Fibroblast of villous mesenchyme (primary cell): ENCODE results near the gene PCSK5. TPM values are rescaled to one million over a fixed set of nuclear protein-coding genes. Genes with fewer than 3 reads are reported as not detected.

ENCODE experiments used
- DNase-seq: peaks from one replicate; pipeline ENCODE4 v3.0.0-alpha.2; 2010; ENCODE audit warnings: low read depth
- H3K4me3 ChIP-seq: 2 replicates; pipeline ENCODE4 v1.5.1; 2011; ENCODE audit warnings: low read depth, mild to moderate bottlenecking, low read length
- CTCF ChIP-seq: IDR thresholded peaks from 2 replicates; pipeline ENCODE4 v1.5.1; 2012; ENCODE audit warnings: low read depth, mild to moderate bottlenecking, low read length; ENCODE audit not compliant: insufficient read depth
- total RNA-seq: library from RNA; depleted of rRNA; stranded (reverse); fragments of >200 nt; gene quantifications from 2 replicates; pipeline ENCODE4 v1.2.3, GENCODE V29; 2012

PCSK5 gene
- total RNA-seq, 1 donor, result 1.7 TPM

DNA sequence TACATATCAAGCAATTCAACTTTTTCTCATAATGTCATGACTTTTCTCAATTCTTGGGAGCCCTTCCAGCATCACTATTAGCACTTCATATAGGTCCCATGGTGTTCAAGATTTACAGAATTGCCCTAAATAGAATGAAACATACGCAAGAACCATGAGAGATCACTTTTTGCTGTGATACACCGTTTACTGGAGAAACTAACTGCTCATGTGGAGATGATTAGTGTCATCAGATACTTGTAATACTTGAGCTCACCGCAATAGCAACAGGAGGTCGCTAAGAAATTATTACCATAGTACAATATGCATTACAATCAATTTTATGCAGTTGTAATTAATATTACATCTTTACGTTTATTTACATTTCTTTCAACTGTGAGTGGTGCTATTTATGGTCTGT lies 4.8 kb upstream of the PCSK5 start:
- no peak for TF ChIP-seq CTCF

DNA sequence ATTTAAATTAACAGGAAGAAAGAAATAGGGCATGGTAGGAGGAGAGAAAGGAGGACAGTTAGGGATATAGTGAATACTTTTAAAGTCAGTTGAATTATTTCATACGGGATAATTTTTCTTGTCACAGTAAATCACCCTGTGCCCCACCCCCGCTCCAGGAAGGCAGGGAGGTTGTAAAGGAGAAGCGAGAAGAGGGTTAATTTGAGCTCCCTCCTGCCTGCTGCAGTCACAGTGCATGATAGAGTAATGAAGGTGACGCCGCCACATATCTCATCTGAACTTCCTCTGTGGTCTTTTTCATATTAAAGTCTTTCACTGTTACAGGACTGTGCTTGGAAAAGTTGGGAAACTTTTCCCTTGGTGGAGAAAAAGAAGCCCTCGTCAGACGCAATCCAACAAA lies 896 bp upstream of the PCSK5 start:
- H3K4me3 ChIP-seq, result peak overlapping the region; percentile 71
- no peak for DNase-seq
- TF ChIP-seq CTCF, result no peak

More for the DNA sequence above, 4.8 kb upstream of the PCSK5 start:
- no peak overlapping the region for H3K4me3 ChIP-seq
- no peak for DNase-seq

DNA sequence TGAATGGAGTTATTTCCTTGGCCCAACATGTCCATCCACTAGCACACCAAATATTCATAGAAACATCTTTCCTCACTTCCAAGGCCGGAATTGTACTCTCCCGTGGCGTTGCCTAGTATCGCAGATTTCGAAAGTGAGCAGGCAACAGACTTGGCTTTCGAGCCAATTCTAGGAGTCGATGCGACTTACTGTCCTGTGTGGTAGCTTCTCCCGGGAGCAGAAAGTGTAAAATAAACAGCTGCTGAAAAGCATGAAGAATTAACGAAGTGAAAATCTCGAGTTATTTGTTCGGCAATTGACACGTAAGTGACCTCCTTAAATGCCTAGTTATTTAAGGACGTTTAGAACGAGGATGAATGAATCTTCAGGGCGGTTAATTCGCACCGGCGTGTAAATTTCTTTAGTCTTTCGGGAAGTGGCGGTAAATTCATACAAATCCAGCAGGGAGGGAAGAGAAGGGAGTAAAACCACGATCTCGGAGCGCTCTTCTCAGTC lies 449 bp upstream of the PCSK5 start:
- TF ChIP-seq CTCF, result no peak
- peak overlapping the region; percentile 71 for H3K4me3 ChIP-seq
- DNase-seq, result peak; percentile 67

- no peak for TF ChIP-seq CTCF
- DNase-seq, result no peak
- H3K4me3 ChIP-seq, result peak overlapping the region; percentile 71
Observed at GRCh38 chr9:75891277-75891741, 836 bp downstream of the PCSK5 start.

GRCh38 chr9:75891771-75892215 lies 1.3 kb downstream of the PCSK5 start:
- TF ChIP-seq CTCF, result no peak
- peak; percentile 16 for DNase-seq
- H3K4me3 ChIP-seq, result peak overlapping the region; percentile 71

DNA sequence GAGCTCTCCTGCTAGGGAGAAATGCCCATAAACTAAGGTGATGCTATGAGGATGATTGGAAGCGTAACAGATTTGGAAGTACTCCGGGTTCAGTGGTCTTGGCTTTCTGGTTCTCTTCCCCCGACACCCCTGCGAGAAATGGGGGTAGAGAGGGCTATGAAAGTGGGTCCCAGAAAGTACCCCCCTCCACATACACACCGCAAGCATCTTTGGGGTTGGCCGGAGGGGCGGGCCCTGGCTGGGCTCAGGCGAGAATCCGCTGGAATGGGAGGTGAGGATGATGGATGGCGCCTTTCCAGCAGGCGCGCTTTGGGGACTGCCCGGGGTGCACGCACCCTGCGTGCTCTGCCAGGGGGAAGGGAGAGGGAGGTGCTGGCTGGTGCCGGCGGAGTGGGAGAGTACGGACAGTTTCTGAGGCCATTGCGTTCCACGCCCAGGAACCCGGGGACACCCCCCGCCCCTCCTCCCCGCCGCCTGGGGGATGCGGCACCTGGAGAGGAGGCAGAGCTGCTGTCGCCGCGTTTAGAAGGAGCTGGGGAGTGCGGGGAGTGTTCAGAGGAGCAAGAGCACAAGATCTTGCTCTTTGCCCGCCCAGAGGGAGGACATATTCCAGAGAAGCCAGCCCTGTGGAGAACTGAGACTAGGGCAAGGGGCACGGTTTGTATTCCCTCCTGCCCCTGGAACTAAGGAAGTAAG lies 1.9 kb downstream of the PCSK5 start:
- no peak for DNase-seq
- TF ChIP-seq CTCF, result no peak
- peak overlapping the region; percentile 71 for H3K4me3 ChIP-seq

GRCh38 chr9:75893106-75893505 lies 2.6 kb downstream of the PCSK5 start:
- no peak for TF ChIP-seq CTCF
- DNase-seq, result no peak
- no peak overlapping the region for H3K4me3 ChIP-seq
